Stimulated activated CD4-positive, alpha-beta T cell treated with anti-CD3 and anti-CD28 coated beads, Interleukin-12 subunit alpha, Interleukin-12 subunit beta, amount 100 ng/mL, for 24 hours (primary cell): ENCODE data around the gene BBX.

Source experiments
- DNase-seq, 2 experiments: peaks; one replicate each; pipeline ENCODE4 v3.0.0-alpha.2; 2020; ENCODE audit warnings: low read depth in 2 of 2

The BBX gene

GRCh38 chr3:107522510-107523288 lies at the start of gene BBX:
TSS of gene BBX (plus strand) at chr3:107522962. CDS start at chr3:107710461, 187,499 bp downstream.
- peak; percentile 80 to 86 for DNase-seq

GRCh38 chr3:107476462-107476861 lies 46.3 kb upstream of the BBX start:
- DNase-seq, result no peak

- DNase-seq, result no peak
These were observed 35.3 kb upstream of the BBX start for GRCh38 chr3:107487490-107487889.

GRCh38 chr3:107488942-107489341 lies 33.8 kb upstream of the BBX start:
- no peak for DNase-seq

GRCh38 chr3:107493134-107493533 lies 29.6 kb upstream of the BBX start:
- DNase-seq, result no peak

GRCh38 chr3:107496855-107497254 lies 25.9 kb upstream of the BBX start:
- DNase-seq, result no peak

GRCh38 chr3:107498646-107499045 lies 24.1 kb upstream of the BBX start:
- DNase-seq, result no peak

- DNase-seq, result no peak
These were observed 16.3 kb upstream of the BBX start for GRCh38 chr3:107506458-107506857.

- DNase-seq, result no peak
These were observed 14.4 kb upstream of the BBX start for GRCh38 chr3:107508331-107508730.

GRCh38 chr3:107512108-107512507 lies 10.7 kb upstream of the BBX start:
- DNase-seq, result no peak

- DNase-seq, result no peak
These were observed 8.3 kb upstream of the BBX start for GRCh38 chr3:107514453-107514852.

- DNase-seq, result no peak
These were observed 6.3 kb upstream of the BBX start for GRCh38 chr3:107516475-107516874.

- no peak for DNase-seq
These were observed 2.2 kb upstream of the BBX start for GRCh38 chr3:107520535-107520934.

GRCh38 chr3:107521469-107522059 lies 1.2 kb upstream of the BBX start:
- DNase-seq, result no peak

GRCh38 chr3:107523289-107523538 lies 452 bp downstream of the BBX start:
- DNase-seq, result no peak

- peak in 1 of 2 experiments; percentile 43 for DNase-seq
These were observed 970 bp downstream of the BBX start for GRCh38 chr3:107523539-107524325.

GRCh38 chr3:107524326-107524840 lies 1.6 kb downstream of the BBX start:
- DNase-seq, result no peak

GRCh38 chr3:107524841-107525643 lies 2.3 kb downstream of the BBX start:
- peak in 1 of 2 experiments; percentile 23 for DNase-seq

GRCh38 chr3:107525644-107526305 lies 3.0 kb downstream of the BBX start:
- peak in 1 of 2 experiments; percentile 16 for DNase-seq

GRCh38 chr3:107531917-107532469 lies 9.2 kb downstream of the BBX start:
- DNase-seq, result no peak

GRCh38 chr3:107540857-107541256 lies 18.1 kb downstream of the BBX start:
- no peak for DNase-seq
